Duodenal mucosa (tissue), 2 donors: ENCODE data around the gene KLHL6.

Source experiments
- H3K27ac ChIP-seq: one replicate; pipeline ENCODE4 v1.7.0; 2013; ENCODE audit warnings: low read depth, low read length
- H3K27me3 ChIP-seq, 2 donors: one replicate each; pipeline ENCODE4 v1.7.0; 2013; ENCODE audit warnings: low read length in 2 of 2, control low read depth in 1 of 2; ENCODE audit not compliant: insufficient read depth in 2 of 2, control insufficient read depth in 1 of 2
- H3K36me3 ChIP-seq, 2 donors: one replicate each; pipeline ENCODE4 v1.7.0; 2013; ENCODE audit warnings: low read length in 2 of 2, control low read depth in 1 of 2; ENCODE audit not compliant: insufficient read depth in 2 of 2, control insufficient read depth in 1 of 2
- H3K4me1 ChIP-seq, 2 donors: one replicate each; pipeline ENCODE4 v1.7.0; 2013; ENCODE audit warnings: low read length in 2 of 2, control low read depth in 1 of 2; ENCODE audit not compliant: insufficient read depth in 2 of 2, control insufficient read depth in 1 of 2
- H3K4me3 ChIP-seq, 2 donors: one replicate each; pipeline ENCODE4 v1.7.0; 2013; ENCODE audit warnings: low read length in 2 of 2, low read depth in 1 of 2
- H3K9ac ChIP-seq, 2 donors: one replicate each; pipeline ENCODE4 v1.7.0; 2013; ENCODE audit warnings: low read length in 2 of 2, low read depth in 1 of 2
- H3K9me3 ChIP-seq, 2 donors: one replicate each; pipeline ENCODE4 v1.7.0; 2013; ENCODE audit warnings: low read length in 2 of 2, control low read depth in 1 of 2; ENCODE audit not compliant: control insufficient read depth in 1 of 2

Gene KLHL6

GRCh38 chr3:183508821-183509220 is 46.7 kb downstream of the KLHL6 start:
- Histone ChIP-seq H3K36me3 (peaks cover 0 to 9% of the 10 kb centered on the region in 2 donors), H3K4me1 (no peaks in the 10 kb centered on the region), H3K9ac (no peak overlapping the region), H3K27me3 (no peaks in the 10 kb centered on the region), H3K27ac (no peak overlapping the region), H3K9me3 (no peaks in the 10 kb centered on the region), H3K4me3 (no peak overlapping the region)

- peaks cover 0 to 9% of the 10 kb centered on the region in 2 donors for H3K36me3 ChIP-seq
- H3K9ac ChIP-seq, result no peak overlapping the region
- no peaks in the 10 kb centered on the region for H3K4me1 ChIP-seq
- no peak overlapping the region for H3K4me3 ChIP-seq
- H3K27me3 ChIP-seq, result no peaks in the 10 kb centered on the region
- H3K9me3 ChIP-seq, result no peaks in the 10 kb centered on the region
- no peak overlapping the region for H3K27ac ChIP-seq
These were observed 48.0 kb downstream of the KLHL6 start for GRCh38 chr3:183507551-183507950.

- H3K4me1 ChIP-seq, result no peaks in the 10 kb centered on the region
- peaks cover 0 to 9% of the 10 kb centered on the region in 2 donors for H3K36me3 ChIP-seq
- H3K9me3 ChIP-seq, result no peaks in the 10 kb centered on the region
- H3K27ac ChIP-seq, result no peak overlapping the region
- H3K4me3 ChIP-seq, result no peak overlapping the region
- no peak overlapping the region for H3K9ac ChIP-seq
- H3K27me3 ChIP-seq, result no peaks in the 10 kb centered on the region
These were observed 48.7 kb downstream of the KLHL6 start for GRCh38 chr3:183506674-183507320.

- Histone ChIP-seq H3K4me3 (no peak overlapping the region), H3K9me3 (no peaks in the 10 kb centered on the region), H3K9ac (no peak overlapping the region), H3K27me3 (peaks cover 0 to 4% of the 10 kb centered on the region in 2 donors), H3K4me1 (no peaks in the 10 kb centered on the region), H3K27ac (no peak overlapping the region), H3K36me3 (peaks cover 0 to 19% of the 10 kb centered on the region in 2 donors)
These were observed 50.9 kb downstream of the KLHL6 start for GRCh38 chr3:183504597-183504996.

GRCh38 chr3:183503746-183504145 is 51.8 kb downstream of the KLHL6 start:
- Histone ChIP-seq H3K4me3 (no peak overlapping the region), H3K27me3 (peaks cover 0 to 4% of the 10 kb centered on the region in 2 donors), H3K4me1 (no peaks in the 10 kb centered on the region), H3K9ac (no peak overlapping the region), H3K27ac (no peak overlapping the region), H3K36me3 (peaks cover 0 to 22% of the 10 kb centered on the region in 2 donors), H3K9me3 (no peaks in the 10 kb centered on the region)

GRCh38 chr3:183502237-183503181 is 53.0 kb downstream of the KLHL6 start:
- H3K27me3 ChIP-seq, result peaks cover 0 to 4% of the 10 kb centered on the region in 2 donors
- H3K9me3 ChIP-seq, result no peaks in the 10 kb centered on the region
- no peak overlapping the region for H3K4me3 ChIP-seq
- no peak overlapping the region for H3K9ac ChIP-seq
- no peaks in the 10 kb centered on the region for H3K4me1 ChIP-seq
- H3K36me3 ChIP-seq, result peaks cover 0 to 14% of the 10 kb centered on the region in 2 donors
- no peak overlapping the region for H3K27ac ChIP-seq

- H3K4me1 ChIP-seq, result no peaks in the 10 kb centered on the region
- H3K27me3 ChIP-seq, result peaks cover 0 to 4% of the 10 kb centered on the region in 2 donors
- H3K27ac ChIP-seq, result no peak overlapping the region
- H3K36me3 ChIP-seq, result peaks cover 0 to 14% of the 10 kb centered on the region in 2 donors
- H3K9ac ChIP-seq, result no peak overlapping the region
- H3K4me3 ChIP-seq, result no peak overlapping the region
- no peaks in the 10 kb centered on the region for H3K9me3 ChIP-seq
These were observed 54.4 kb downstream of the KLHL6 start for GRCh38 chr3:183500981-183501704.

GRCh38 chr3:183500319-183500718 is 55.2 kb downstream of the KLHL6 start:
- H3K9me3 ChIP-seq, result no peaks in the 10 kb centered on the region
- no peak overlapping the region for H3K4me3 ChIP-seq
- no peak overlapping the region for H3K27ac ChIP-seq
- H3K4me1 ChIP-seq, result no peaks in the 10 kb centered on the region
- H3K36me3 ChIP-seq, result peaks cover 0 to 14% of the 10 kb centered on the region in 2 donors
- peaks cover 0 to 4% of the 10 kb centered on the region in 2 donors for H3K27me3 ChIP-seq
- H3K9ac ChIP-seq, result no peak overlapping the region

GRCh38 chr3:183498634-183499033 is 56.9 kb downstream of the KLHL6 start:
- Histone ChIP-seq H3K27ac (no peak overlapping the region), H3K36me3 (peaks cover 0 to 14% of the 10 kb centered on the region in 2 donors), H3K4me3 (no peak overlapping the region)

More at GRCh38 chr3:183498634-183499033, 56.9 kb downstream of the KLHL6 start:
- no peak overlapping the region for H3K9ac ChIP-seq
- no peaks in the 10 kb centered on the region for H3K4me1 ChIP-seq
- peaks cover 0 to 4% of the 10 kb centered on the region in 2 donors for H3K27me3 ChIP-seq
- no peaks in the 10 kb centered on the region for H3K9me3 ChIP-seq
